Stimulated activated naive B cell treated with anti-CD40 and anti-IgM and Interleukin-4, amounts not matched to agents 10 μg/mL and 1 μg/mL and 100 μg/mL, for 72 hours (primary cell): ENCODE data around the gene EEF1AKMT4.
"Not testable (repeated sequence)": the region's sequence is repeated elsewhere in the genome, so short reads cannot be mapped to it uniquely, and the experiment has no call there.

Experiments used
- ATAC-seq, 2 donors: fragments of 150-1000 bp; cut with Tn5 transposase; replicated peaks; 2 replicates each; pipeline ENCODE4 v1.10.0; 2021; ENCODE audit warnings: moderate library complexity in 1 of 2
- DNase-seq: peaks from one replicate; pipeline ENCODE4 v3.0.0; 2021
- H3K27ac Mint-ChIP-seq: one replicate; pipeline ENCODE4 v1.8.0; 2022; ENCODE audit warnings: mild to moderate bottlenecking, mixed read lengths
- H3K27me3 Mint-ChIP-seq, 2 donors: one replicate each; pipeline ENCODE4 v1.8.0; 2022; ENCODE audit warnings: mixed read lengths in 2 of 2
- H3K36me3 Mint-ChIP-seq, 2 donors: one replicate each; pipeline ENCODE4 v1.8.0; 2022; ENCODE audit warnings: mixed read lengths in 2 of 2, mild to moderate bottlenecking in 1 of 2
- H3K4me1 Mint-ChIP-seq, 2 donors: one replicate each; pipeline ENCODE4 v1.8.0; 2022; ENCODE audit warnings: mixed read lengths in 2 of 2, mild to moderate bottlenecking in 1 of 2
- H3K4me3 Mint-ChIP-seq, 2 donors: one replicate each; pipeline ENCODE4 v1.8.0; 2022; ENCODE audit warnings: mild to moderate bottlenecking in 2 of 2, mixed read lengths in 2 of 2, moderate library complexity in 1 of 2
- H3K9me3 Mint-ChIP-seq, 2 donors: one replicate each; pipeline ENCODE4 v1.8.0; 2022; ENCODE audit warnings: mixed read lengths in 2 of 2, mild to moderate bottlenecking in 1 of 2

Gene EEF1AKMT4

DNA sequence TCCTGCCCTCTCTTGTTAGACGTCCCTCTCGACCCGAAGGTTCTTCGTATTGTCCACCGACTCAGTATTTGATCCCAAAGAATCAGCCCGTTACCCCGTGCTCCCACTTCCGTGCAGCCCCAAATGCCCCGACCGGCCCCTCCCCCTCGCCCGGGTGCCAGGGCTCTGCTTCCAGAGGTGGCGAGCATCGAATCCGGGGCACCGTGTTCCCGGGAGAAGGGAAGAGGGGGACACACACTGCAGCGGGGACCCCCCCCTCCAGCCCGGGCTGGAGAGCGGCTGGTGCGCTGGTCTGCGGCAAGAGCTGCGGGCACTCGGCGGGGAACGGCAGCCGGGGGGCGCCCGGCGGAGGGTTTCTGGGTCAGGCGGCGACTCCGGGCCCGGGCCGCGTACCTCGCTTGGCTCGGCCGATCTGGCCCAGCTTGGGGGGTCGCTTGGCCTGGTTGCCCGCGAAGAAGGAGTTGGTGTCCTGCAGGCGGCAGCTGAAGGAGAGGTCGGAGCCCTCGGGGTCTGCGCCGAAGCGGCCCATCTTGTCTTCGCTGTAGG is 11.3 kb downstream of the EEF1AKMT4 start:
- Mint-ChIP-seq H3K9me3 (no peaks in the 10 kb centered on the region), H3K4me1 (peaks cover 17 to 18% of the 10 kb centered on the region in 2 donors), H3K27me3 (peaks cover 38 to 60% of the 10 kb centered on the region in 2 donors), H3K4me3 (peak overlapping the region; percentile 67 to 72), H3K27ac (peak overlapping the region; percentile 83), H3K36me3 (peaks cover 9 to 22% of the 10 kb centered on the region in 2 donors)
- DNase-seq (no peak), ATAC-seq (no peak)

DNA sequence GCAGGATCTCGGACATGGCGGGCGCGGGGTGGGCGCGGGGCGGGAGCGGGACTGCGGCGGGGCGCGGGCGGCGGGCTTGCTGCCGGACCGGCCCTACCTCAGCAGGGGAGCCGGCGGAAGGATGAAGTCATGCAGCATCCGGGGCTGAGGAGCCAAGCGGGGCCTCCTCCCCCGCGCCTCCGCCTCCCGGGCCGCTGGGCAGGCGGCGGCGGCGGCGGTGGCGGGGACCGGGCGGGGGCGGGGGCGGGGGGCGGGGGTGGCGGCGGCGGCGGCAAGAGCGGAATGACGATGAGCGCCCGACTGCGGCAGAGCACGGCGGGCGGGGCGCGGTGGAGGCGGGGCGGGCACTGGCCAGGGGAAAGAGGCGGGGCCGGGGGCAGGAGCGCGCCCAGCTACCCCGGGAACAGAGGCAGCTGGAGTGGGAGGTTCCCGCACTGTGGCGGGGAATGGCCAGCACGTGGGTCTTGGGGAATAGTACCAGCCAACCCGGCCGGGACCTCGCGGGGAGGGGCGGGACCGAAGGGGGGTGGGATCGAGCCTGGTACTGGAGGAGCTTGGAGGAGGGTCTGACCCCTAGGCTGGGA is 11.9 kb downstream of the EEF1AKMT4 start, which contains the start of gene CAMK2N2:
Gene CAMK2N2, minus strand, starts transcription at position 284 of the 584 bp plus-strand sequence. Its CDS starts 268 bp downstream, at position 16.
- Mint-ChIP-seq H3K4me3 (peak within 1 kb of the TSS; percentile 67 to 72), H3K36me3 (peaks cover 9 to 22% of the 10 kb centered on the region in 2 donors), H3K9me3 (no peaks in the 10 kb centered on the region), H3K4me1 (peaks cover 17 to 18% of the 10 kb centered on the region in 2 donors), H3K27me3 (peaks cover 42 to 65% of the 10 kb centered on the region in 2 donors), H3K27ac (peak within 1 kb of the TSS; percentile 83)
- peak; percentile 63 to 65 for ATAC-seq
- no peak for DNase-seq

DNA sequence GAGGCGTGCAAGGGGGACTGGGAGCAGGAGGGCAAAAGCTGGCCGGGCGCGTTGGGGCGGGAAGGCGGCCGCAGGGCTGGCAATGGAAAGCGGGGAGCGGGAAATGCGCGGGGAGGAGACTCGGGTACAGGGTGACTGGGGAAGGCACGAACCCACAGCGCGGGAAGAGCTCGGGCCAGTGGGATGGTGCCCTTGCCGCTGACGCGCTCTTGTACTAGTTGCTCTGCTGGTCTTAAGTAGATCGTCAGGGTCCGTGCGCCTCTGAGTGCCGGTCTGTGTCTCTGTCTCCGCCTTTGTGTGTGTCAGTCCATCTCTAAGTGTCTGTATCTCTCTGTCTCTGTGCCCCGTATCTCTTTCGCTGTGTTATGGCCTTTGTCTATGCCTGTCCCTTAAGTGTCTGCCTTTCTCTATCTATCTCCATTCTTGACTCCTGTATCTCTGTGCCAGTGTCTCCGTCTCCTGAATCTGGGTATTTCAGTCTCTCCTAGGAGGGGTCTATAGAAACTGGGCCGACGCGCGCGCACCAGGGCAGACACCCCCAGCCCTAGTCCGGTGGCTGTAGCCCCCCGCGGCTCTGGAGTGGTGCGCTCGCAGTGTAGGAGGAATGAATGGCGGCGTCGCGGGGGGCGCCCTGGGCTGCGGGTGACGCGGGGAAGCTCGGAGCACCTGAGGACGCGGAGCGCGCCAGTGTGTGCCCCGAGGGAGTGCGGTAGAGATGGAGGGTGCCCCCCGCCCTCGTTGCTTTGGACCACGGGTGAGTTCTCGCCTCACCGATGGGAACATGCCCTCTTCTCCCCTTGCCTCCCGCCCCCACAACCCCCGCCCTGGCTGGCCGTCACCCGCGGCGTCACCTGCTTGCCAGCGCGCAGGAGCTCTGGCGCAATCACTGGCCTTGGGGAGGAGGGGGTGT is 12.6 kb downstream of the EEF1AKMT4 start:
- Mint-ChIP-seq H3K4me3 (peak overlapping the region; percentile 67 to 72), H3K27me3 (peaks cover 42 to 71% of the 10 kb centered on the region in 2 donors)

DNA sequence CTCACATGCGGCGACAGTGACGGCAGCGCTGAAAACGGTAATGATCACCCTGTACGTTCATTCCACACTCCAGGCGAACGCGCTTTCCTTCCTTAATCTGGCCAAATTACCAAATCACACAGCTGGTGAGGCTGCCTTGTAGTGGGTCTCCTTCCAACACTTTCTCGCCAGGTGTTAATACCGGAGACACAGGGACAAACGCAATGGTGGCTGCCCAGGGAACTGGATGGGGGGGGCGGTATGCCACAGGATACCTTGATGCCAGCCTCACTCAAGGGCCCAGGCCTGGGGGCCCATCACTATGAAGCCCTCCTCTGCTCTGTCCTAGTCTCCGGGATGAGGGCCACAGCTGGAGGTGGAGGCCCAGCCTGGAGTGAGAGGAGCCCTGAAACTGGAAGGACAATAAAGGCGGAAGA is 13.3 kb downstream of the EEF1AKMT4 start:
- Mint-ChIP-seq H3K4me3 (peak overlapping the region; percentile 6 to 39), H3K27me3 (peaks cover 47 to 78% of the 10 kb centered on the region in 2 donors), H3K4me1 (peaks cover 17 to 18% of the 10 kb centered on the region in 2 donors), H3K9me3 (peaks cover 4 to 5% of the 10 kb centered on the region in 2 donors), H3K36me3 (peaks cover 9 to 21% of the 10 kb centered on the region in 2 donors), H3K27ac (no peak overlapping the region)
- no peak for DNase-seq
- ATAC-seq = no peak

More for the DNA sequence above, 12.6 kb downstream of the EEF1AKMT4 start:
- DNase-seq (no peak), ATAC-seq (peak; percentile 44 to 55)
- H3K27ac Mint-ChIP-seq = no peak overlapping the region
- peaks cover under 1 to 1% of the 10 kb centered on the region in 2 donors for H3K9me3 Mint-ChIP-seq
- H3K4me1 Mint-ChIP-seq = peaks cover 17 to 18% of the 10 kb centered on the region in 2 donors
- peaks cover 9 to 23% of the 10 kb centered on the region in 2 donors for H3K36me3 Mint-ChIP-seq

DNA sequence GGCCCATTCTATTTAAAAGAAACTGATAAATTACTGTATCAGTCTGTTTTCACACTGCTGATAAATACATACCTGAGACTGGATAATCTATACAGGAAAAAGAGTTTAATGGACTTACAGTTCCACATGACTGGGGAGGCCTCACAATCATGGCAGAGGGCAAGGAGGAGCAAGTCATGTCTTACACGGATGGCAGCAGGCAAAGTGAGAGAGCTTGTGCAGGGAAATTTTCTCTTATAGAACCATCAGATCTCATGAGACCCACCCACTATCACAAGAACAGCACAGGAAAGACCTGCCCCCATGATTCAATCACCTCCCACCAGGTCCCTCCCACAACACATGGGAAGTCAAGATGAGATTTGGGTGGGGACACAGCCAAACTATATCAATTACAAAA is 17.8 kb downstream of the EEF1AKMT4 start:
- H3K9me3 Mint-ChIP-seq, H3K4me1 Mint-ChIP-seq, DNase-seq, H3K4me3 Mint-ChIP-seq, ATAC-seq, H3K36me3 Mint-ChIP-seq, H3K27ac Mint-ChIP-seq: not testable (repeated sequence)
- peaks cover 37 to 87% of the 10 kb centered on the region in 2 donors for H3K27me3 Mint-ChIP-seq

DNA sequence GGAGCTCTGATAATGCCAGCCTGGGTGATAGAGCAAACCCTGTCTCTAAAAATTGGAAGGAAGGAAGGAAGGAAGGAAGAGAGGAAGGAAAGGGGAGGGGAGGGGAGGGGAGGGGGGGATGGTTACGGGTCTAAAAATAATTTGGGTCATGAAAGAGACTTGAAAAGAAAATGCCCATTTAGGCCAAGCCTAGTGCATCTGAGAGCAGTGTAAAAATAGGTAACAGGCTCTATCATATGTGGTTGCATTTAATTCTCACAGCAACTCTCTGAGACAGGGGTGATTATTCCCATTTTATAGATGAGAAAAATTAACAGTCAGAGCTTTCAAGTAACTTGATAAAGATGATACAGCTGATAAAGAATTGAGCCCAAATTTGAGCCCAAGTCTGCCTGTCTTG is 22.8 kb downstream of the EEF1AKMT4 start:
- ATAC-seq (no peak), DNase-seq (no peak)
- peaks cover 2 to 3% of the 10 kb centered on the region in 2 donors for H3K9me3 Mint-ChIP-seq
- peaks cover 0 to 2% of the 10 kb centered on the region in 2 donors for H3K36me3 Mint-ChIP-seq
- peaks cover 49 to 78% of the 10 kb centered on the region in 2 donors for H3K27me3 Mint-ChIP-seq
- no peak overlapping the region for H3K4me3 Mint-ChIP-seq
- H3K27ac Mint-ChIP-seq = no peak overlapping the region
- peaks cover 5% of the 10 kb centered on the region in 2 donors for H3K4me1 Mint-ChIP-seq

DNA sequence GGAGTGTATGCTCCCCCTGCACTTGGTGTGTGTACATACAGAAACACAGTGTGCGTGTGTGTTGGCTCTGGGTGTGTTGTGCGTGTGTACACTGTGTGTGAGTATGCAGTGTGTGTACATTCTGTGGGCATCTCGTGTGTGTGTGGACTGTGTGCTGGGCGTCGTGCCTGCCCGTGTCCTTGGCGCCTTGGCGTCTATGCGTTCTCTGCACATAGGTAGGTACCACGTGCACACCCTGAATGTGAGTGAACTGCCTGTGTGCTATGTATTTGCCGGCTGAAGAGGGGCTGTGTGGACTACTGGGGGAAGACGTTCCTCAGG is 25.9 kb downstream of the EEF1AKMT4 start:
- Mint-ChIP-seq H3K27ac (no peak overlapping the region), H3K27me3 (peaks cover 62 to 64% of the 10 kb centered on the region in 2 donors), H3K4me1 (peaks cover 5% of the 10 kb centered on the region in 2 donors), H3K4me3 (peak overlapping the region in 1 of 2 donors; percentile 26), H3K9me3 (peaks cover 0 to 1% of the 10 kb centered on the region in 2 donors), H3K36me3 (no peaks in the 10 kb centered on the region)
- no peak for DNase-seq
- no peak for ATAC-seq

DNA sequence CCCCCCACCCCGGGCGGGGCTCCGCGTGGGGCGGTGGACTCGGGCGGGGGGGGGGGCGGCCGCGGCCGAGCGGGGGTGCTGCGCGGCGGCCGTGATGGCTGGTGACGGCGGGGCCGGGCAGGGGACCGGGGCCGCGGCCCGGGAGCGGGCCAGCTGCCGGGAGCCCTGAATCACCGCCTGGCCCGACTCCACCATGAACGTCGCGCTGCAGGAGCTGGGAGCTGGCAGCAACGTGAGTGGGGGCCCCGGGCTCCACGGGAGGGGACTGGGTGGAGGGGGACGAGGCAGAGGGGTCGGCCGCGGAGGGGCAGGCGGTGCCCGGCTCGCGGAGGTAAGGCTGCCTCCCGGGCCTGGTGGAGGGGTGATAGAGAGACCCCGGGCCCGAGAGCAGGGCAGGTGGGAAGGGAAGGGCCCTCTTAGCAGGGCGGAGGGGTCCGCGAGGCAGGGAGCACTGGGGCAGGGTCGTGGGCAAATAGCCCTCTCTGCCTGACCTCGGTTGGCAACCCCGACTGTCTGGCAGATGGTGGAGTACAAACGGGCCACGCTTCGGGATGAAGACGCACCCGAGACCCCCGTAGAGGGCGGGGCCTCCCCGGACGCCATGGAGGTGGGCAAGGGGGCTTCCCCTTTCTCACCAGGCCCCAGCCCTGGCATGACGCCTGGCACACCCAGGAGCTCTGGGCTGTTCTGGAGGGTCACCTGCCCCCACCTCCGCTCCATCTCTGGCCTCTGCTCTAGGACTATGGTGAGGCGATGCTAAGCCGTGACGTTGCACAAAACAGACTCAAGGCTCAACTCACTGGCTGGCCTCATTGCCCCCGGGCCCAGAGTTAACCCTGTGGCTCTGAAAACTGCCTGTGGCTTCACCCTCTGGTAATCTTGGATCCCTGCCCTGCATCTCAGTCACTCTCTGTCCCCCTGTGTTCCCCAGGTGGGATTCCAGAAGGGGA is 26.8 kb downstream of the EEF1AKMT4 start, which contains the start of gene ECE2:
Gene ECE2, plus strand, starts transcription at position 62 of the 950 bp plus-strand sequence. Its CDS starts 132 bp downstream, at position 194.
- no peak for DNase-seq
- H3K4me3 Mint-ChIP-seq = peak within 1 kb of the TSS in 1 of 2 donors; percentile 26
- ATAC-seq = no peak
- H3K27me3 Mint-ChIP-seq = peaks cover 58 to 62% of the 10 kb centered on the region in 2 donors
- peaks cover 0 to 1% of the 10 kb centered on the region in 2 donors for H3K9me3 Mint-ChIP-seq
- no peak within 1 kb of the TSS for H3K27ac Mint-ChIP-seq
- no peaks in the 10 kb centered on the region for H3K36me3 Mint-ChIP-seq
- H3K4me1 Mint-ChIP-seq = peaks cover 5% of the 10 kb centered on the region in 2 donors

DNA sequence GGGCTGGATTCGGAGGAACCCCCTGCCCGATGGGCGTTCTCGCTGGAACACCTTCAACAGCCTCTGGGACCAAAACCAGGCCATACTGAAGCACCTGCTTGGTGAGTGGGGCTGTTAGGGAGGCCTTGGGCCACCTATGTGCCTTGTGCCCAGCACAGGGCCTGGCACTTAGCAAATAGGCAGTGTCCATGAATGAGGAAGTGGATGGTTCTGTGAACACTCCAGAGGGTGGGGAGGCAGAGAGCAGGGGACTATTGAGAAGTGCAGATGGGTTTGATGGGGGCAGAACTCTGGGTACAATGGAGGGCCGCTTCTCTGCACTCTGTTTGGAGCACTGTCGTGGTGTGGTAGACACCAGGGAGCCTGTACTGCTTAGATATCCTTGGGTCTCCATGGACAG is 27.9 kb downstream of the EEF1AKMT4 start:
- ATAC-seq = peak in 1 of 2 donors; percentile 19
- no peaks in the 10 kb centered on the region for H3K9me3 Mint-ChIP-seq
- no peak overlapping the region for H3K27ac Mint-ChIP-seq
- peaks cover 5% of the 10 kb centered on the region in 2 donors for H3K4me1 Mint-ChIP-seq
- H3K4me3 Mint-ChIP-seq = no peak overlapping the region
- DNase-seq = no peak
- peaks cover 51 to 52% of the 10 kb centered on the region in 2 donors for H3K27me3 Mint-ChIP-seq
- H3K36me3 Mint-ChIP-seq = no peaks in the 10 kb centered on the region

DNA sequence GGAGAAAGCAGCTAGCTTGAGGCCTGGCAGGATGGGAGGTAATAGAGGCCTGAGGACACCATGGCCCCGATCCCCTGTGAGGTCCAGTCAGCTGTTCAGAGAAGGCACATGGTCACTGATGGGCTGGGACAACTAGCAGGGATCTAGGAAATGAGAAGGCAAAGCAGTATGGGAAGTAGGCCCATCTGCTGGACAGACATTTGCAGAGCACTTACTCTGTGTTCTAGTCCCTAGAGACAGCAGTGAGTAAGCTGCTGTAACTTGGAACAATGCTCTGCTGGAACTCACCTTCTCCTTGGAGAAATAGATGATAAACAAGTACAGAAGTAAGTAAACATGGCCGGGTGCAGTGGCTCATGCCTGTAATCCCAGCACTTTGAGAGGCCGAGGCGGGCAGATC is 33.5 kb downstream of the EEF1AKMT4 start:
- Mint-ChIP-seq H3K27me3 (peaks cover 30 to 54% of the 10 kb centered on the region in 2 donors), H3K4me1 (no peaks in the 10 kb centered on the region), H3K36me3 (no peaks in the 10 kb centered on the region), H3K4me3 (no peak overlapping the region), H3K9me3 (peaks cover 3 to 4% of the 10 kb centered on the region in 2 donors), H3K27ac (no peak overlapping the region)
- ATAC-seq = no peak
- no peak for DNase-seq

DNA sequence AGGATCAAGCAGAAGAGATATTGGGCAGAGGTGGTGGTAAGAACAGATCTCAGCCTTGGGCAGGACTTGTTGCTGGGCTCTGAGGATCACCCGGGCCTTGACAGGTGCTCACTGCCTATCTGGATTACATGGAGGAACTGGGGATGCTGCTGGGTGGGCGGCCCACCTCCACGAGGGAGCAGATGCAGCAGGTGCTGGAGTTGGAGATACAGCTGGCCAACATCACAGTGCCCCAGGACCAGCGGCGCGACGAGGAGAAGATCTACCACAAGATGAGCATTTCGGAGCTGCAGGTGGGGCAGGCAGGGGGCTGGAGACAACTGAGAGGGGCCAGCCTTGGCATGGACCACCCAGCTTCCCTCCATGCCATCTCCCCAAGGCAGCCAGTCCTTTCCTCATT is 34.2 kb downstream of the EEF1AKMT4 start:
- H3K4me1 Mint-ChIP-seq = no peaks in the 10 kb centered on the region
- DNase-seq (no peak), ATAC-seq (no peak)
- no peak overlapping the region for H3K4me3 Mint-ChIP-seq
- H3K27me3 Mint-ChIP-seq = peaks cover 25 to 50% of the 10 kb centered on the region in 2 donors
- H3K36me3 Mint-ChIP-seq = no peaks in the 10 kb centered on the region
- H3K27ac Mint-ChIP-seq = no peak overlapping the region
- peaks cover 3 to 4% of the 10 kb centered on the region in 2 donors for H3K9me3 Mint-ChIP-seq

DNA sequence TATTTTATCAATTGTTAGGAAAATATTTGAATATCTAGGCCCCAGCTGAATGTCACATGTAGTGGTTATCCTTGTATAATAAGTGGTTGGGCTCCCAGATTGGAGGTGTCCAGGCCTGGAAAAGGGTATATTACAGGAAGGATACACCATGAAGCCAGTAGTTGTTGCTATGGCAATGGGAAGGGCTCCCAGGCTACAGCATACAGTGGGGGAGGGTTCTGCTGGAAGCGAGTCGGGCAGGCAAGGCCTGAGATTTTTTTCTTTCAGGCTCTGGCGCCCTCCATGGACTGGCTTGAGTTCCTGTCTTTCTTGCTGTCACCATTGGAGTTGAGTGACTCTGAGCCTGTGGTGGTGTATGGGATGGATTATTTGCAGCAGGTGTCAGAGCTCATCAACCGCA is 35.2 kb downstream of the EEF1AKMT4 start:
- ATAC-seq = peak; percentile 23 to 25
- Mint-ChIP-seq H3K27me3 (peaks cover 24 to 53% of the 10 kb centered on the region in 2 donors), H3K36me3 (no peaks in the 10 kb centered on the region), H3K4me3 (no peak overlapping the region), H3K9me3 (peaks cover 3 to 4% of the 10 kb centered on the region in 2 donors), H3K4me1 (peaks cover 0 to 6% of the 10 kb centered on the region in 2 donors), H3K27ac (no peak overlapping the region)
- DNase-seq = no peak

DNA sequence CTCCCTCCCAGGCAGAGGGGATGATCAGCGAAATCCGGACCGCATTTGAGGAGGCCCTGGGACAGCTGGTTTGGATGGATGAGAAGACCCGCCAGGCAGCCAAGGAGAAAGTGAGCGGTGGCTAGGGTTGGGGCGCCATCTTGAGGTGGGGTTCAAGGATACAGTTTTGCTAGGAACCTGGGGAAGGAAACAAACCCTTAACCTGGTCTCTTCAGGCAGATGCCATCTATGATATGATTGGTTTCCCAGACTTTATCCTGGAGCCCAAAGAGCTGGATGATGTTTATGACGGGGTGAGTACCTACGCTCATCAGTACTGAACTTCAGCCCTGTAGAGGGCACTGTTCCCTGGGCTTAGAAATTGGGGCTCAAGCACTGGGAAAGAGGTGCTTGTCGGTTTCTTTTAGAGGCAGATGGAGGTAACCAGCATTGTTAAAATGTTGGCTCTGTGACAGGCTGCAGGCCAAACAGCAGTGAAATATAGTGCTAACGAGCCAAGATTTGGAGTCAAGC is 40.0 kb downstream of the EEF1AKMT4 start:
- ATAC-seq (peak; percentile 76 to 78), DNase-seq (peak; percentile 23)
- no peak overlapping the region for H3K27ac Mint-ChIP-seq
- H3K27me3 Mint-ChIP-seq = peaks cover 27 to 45% of the 10 kb centered on the region in 2 donors
- H3K9me3 Mint-ChIP-seq = no peaks in the 10 kb centered on the region
- H3K4me1 Mint-ChIP-seq = peaks cover 0 to 6% of the 10 kb centered on the region in 2 donors
- no peaks in the 10 kb centered on the region for H3K36me3 Mint-ChIP-seq
- H3K4me3 Mint-ChIP-seq = no peak overlapping the region
